BJ (cell line): Measurements from ENCODE around the gene C7orf57. TPM values are rescaled to one million over a fixed set of nuclear protein-coding genes. Genes with fewer than 3 reads are reported as not detected.
"Not testable (repeated sequence)": the region's sequence is repeated elsewhere in the genome, so short reads cannot be mapped to it uniquely, and the experiment has no call there.

Experiments used
- CTCF ChIA-PET: fragments of 350-600 bp; formaldehyde crosslinking; extraction: SDS; loops from one replicate; lab custom pipeline; 2021; ENCODE audit warnings: antibody characterized with exemption, inconsistent platforms; lab: Yijun Ruan, JAX
- POLR2A ChIA-PET: fragments of 300-600 bp; sonication (Branson Sonifier 250); formaldehyde crosslinking; extraction: SDS; loops from one replicate; lab custom pipeline; 2021; ENCODE audit warnings: antibody characterized with exemption; lab: Charles Lee
- DNase-seq: peaks from one replicate; pipeline ENCODE4 v3.0.0-alpha.2; 2011; ENCODE audit warnings: low read depth
- H3K27me3 ChIP-seq: 2 replicates; pipeline ENCODE4 v1.6.0; 2011; ENCODE audit warnings: low read length; ENCODE audit not compliant: control insufficient read depth, insufficient read depth
- H3K36me3 ChIP-seq: 2 replicates; pipeline ENCODE4 v1.5.1; 2011; ENCODE audit warnings: low read length; ENCODE audit not compliant: control insufficient read depth, insufficient read depth
- H3K4me3 ChIP-seq: 2 replicates; pipeline ENCODE4 v1.5.1; 2011; ENCODE audit warnings: low read depth, mild to moderate bottlenecking, control low read depth, low read length
- polyA plus RNA-seq: library from polyadenylated mRNA; depleted of rRNA; stranded (reverse); fragments of >200 nt; gene quantifications from 2 replicates; pipeline ENCODE4 v1.2.3, GENCODE V29; 2011
- TF ChIP-seq, protein P1 (sequence below): IDR thresholded peaks from 2 replicates; pipeline ENCODE4 v1.5.1; 2011; ENCODE audit warnings: low read depth, mild to moderate bottlenecking, control low read depth, inconsistent platforms, low read length, moderate library complexity; ENCODE audit not compliant: insufficient read depth

The C7orf57 gene
- polyA plus RNA-seq, 1 experiment, result 0.07 TPM

DNA sequence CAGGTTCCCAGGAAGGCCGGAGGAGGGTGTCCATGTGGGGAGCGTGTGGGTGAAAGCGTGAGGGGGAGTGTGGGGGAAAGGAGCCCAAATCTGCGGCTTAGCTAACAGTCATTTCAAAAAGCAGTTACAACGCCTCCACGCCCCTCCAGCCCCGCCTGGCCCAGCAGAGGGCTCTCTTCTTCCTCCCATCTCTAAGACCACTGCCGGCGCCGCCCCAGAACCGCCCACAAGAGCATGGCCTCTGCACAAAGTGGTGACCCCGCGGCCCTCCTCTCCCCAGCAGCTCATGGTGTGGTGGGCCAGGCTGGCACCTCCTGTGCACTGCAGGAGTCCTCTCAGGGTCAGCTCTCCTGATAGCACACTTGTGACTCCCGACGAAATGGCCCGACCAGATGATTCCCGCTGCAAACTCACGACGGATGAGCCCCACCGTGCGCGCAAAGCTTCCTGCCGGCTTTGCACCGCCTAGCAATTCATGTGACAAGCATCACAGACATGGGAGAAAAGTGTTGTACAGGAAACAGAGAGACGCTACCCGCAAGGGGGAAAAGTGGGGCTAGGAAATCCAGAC lies 43.5 kb upstream of the C7orf57 start:
- Histone ChIP-seq H3K4me3 (peak overlapping the region; percentile 54), H3K36me3 (no peaks in the 10 kb centered on the region), H3K27me3 (no peaks in the 10 kb centered on the region)
- TF ChIP-seq, protein P1, sequence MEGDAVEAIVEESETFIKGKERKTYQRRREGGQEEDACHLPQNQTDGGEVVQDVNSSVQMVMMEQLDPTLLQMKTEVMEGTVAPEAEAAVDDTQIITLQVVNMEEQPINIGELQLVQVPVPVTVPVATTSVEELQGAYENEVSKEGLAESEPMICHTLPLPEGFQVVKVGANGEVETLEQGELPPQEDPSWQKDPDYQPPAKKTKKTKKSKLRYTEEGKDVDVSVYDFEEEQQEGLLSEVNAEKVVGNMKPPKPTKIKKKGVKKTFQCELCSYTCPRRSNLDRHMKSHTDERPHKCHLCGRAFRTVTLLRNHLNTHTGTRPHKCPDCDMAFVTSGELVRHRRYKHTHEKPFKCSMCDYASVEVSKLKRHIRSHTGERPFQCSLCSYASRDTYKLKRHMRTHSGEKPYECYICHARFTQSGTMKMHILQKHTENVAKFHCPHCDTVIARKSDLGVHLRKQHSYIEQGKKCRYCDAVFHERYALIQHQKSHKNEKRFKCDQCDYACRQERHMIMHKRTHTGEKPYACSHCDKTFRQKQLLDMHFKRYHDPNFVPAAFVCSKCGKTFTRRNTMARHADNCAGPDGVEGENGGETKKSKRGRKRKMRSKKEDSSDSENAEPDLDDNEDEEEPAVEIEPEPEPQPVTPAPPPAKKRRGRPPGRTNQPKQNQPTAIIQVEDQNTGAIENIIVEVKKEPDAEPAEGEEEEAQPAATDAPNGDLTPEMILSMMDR, result peak; percentile 83
- ChIA-PET CTCF (interaction anchor here (0.7 to 3.7 kb wide), 28 partner anchors 9 to 170 kb away, joined by 3 to 112 read pairs (median 4); no protein-coding TSS in a partner anchor), POLR2A (no interaction called here)
- no peak for DNase-seq

GRCh38 chr7:47992446-47992845 lies 42.9 kb upstream of the C7orf57 start:
- POLR2A ChIA-PET, result no interaction called here
- H3K4me3 ChIP-seq, result no peak overlapping the region

DNA sequence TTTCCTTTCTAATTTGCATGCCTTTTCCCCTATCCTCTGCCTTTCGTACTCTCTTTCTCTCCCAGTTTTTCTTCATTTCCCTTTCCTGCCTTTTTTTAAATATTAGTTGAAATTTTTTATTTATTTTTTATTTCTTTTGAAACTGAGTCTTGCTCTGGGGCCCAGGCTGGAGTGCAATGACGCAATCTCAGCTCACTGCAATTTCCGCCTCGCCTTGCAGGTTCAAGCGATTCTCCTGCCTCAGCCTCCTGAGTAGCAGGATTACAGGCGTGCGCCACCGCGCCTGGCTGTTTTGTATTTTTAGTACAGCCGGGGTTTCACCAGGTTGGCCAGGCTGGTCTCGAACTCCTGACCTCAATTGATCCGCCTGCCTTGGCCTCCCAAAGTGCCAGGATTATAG lies 35.9 kb upstream of the C7orf57 start:
- POLR2A ChIA-PET, result no interaction called here

More at GRCh38 chr7:47992446-47992845, 42.9 kb upstream of the C7orf57 start:
- TF ChIP-seq, protein P1, result no peak
- CTCF ChIA-PET, result interaction anchor here (0.7 to 3.7 kb wide), 22 partner anchors 10 to 169 kb away, joined by 3 to 112 read pairs (median 4); no protein-coding TSS in a partner anchor
- Histone ChIP-seq H3K27me3 (no peaks in the 10 kb centered on the region), H3K36me3 (no peaks in the 10 kb centered on the region)
- DNase-seq, result no peak

GRCh38 chr7:48000164-48000563 lies 35.2 kb upstream of the C7orf57 start:
- POLR2A ChIA-PET, result not testable (repeated sequence)
- CTCF ChIA-PET, result interaction anchor here (1.0 to 3.3 kb wide), 2 partner anchors 9 to 110 kb away, joined by 4 to 14 read pairs; no protein-coding TSS in a partner anchor

More for the DNA sequence above, 35.9 kb upstream of the C7orf57 start:
- Histone ChIP-seq H3K36me3 (no peaks in the 10 kb centered on the region), H3K4me3 (no peak overlapping the region), H3K27me3 (no peaks in the 10 kb centered on the region)
- CTCF ChIA-PET, result interaction anchor here (1.5 to 3.3 kb wide), 2 partner anchors 10 to 111 kb away, joined by 5 to 14 read pairs; no protein-coding TSS in a partner anchor
- TF ChIP-seq, protein P1, result no peak
- no peak for DNase-seq

GRCh38 chr7:48004032-48004431 lies 31.3 kb upstream of the C7orf57 start:
- Histone ChIP-seq H3K4me3 (no peak overlapping the region), H3K36me3 (no peaks in the 10 kb centered on the region), H3K27me3 (peaks cover 3% of the 10 kb centered on the region; the same call in 1 of the 2 replicates)
- POLR2A ChIA-PET, result no interaction called here
- CTCF ChIA-PET, result interaction anchor here (0.9 to 1.9 kb wide), 3 partner anchors 11 to 106 kb away, joined by 3 to 8 read pairs (median 6); no protein-coding TSS in a partner anchor
- DNase-seq, result no peak
- TF ChIP-seq, protein P1, result no peak

More at GRCh38 chr7:48000164-48000563, 35.2 kb upstream of the C7orf57 start:
- H3K27me3 ChIP-seq, H3K4me3 ChIP-seq, H3K36me3 ChIP-seq, DNase-seq: not testable (repeated sequence)
